ENCODE results near the gene PHEX.
A peak's percentile ranks its signal among the peaks of the same experiment; 100 is the strongest.
"Not testable (repeated sequence)": the region's sequence is repeated elsewhere in the genome, so short reads cannot be mapped to it uniquely, and the experiment has no call there.

The PHEX gene

DNA sequence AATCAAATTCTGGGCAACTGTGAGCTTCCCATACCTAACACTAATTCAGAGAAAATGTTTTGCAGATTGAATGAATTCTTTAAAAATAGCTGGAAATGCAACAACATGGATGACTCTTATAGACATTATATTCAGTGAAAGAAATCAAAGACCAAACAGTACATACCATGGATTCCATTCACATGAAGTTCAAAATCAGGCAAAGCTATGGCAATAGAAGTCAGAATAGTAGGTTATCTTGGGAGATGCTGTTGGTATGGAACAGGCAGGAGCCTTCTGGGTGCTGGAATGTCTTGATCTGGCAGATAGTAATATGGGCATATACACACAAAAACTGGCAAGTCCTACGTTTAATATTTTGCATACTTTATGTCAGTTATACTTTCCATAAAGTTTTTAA, 215.0 kb downstream of the PHEX start:
- no peak for DNase-seq (ENCODE audit: low spot score)

DNA sequence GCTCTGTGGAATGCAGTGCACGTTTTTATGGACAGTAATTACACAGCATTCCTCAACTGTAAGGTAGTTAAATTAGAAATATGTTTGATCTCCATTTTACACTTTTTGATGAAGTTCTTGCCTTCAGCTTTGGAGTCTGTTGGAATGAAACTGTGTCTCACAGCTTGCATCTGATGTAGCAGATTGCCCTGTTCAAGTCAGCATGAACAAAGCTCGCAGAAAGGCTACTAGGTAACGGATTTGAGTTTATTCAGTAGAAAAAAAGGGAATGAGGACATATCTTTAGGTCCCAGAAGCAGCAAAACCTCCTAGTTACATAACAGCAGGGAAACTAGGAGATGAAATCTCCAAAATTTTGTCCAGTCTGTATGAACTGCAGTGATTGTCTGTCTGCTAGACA, 216.3 kb downstream of the PHEX start:
- DNase-seq (ENCODE audit: low spot score) = peak; percentile 44

DNA sequence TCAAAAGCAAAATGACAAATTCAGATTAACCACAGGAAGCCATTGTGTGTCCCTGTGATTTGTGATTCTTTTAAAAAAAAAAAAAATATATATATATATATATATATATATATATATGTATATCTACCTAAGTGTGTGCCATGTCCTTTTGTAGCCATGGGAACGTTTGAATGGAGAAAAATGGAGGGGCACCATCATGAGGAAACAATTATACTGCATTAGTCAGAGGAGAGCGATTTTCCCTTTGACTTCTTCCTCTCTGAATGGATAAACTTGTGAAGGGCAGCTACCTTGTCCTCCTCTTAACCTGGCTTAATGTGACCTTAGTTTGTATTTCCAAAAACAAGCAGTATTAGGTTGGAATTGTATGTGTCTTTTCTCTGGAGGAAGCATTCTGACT, 217.2 kb downstream of the PHEX start:
- DNase-seq (ENCODE audit: low spot score) = no peak

DNA sequence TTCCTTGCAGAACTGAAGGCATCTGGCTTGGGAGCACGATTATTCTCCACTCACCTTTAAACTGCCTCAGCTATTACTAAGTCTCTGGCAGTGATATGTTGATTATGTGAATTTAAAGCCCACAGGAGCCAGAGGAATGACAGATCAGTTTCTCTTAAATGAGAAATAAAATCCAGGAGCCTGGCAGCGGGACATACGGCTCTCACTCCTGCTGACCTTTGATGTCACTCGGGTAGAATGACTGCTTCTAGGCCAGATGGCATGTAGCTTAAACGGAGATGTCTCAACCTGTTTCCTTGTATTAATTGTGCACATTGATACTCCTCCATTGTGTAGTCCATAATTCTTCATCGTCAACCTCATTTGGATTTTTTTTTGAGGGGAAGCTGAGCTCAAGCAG, 236.6 kb downstream of the PHEX start:
- DNase-seq (ENCODE audit: low spot score) = peak; percentile 22

DNA sequence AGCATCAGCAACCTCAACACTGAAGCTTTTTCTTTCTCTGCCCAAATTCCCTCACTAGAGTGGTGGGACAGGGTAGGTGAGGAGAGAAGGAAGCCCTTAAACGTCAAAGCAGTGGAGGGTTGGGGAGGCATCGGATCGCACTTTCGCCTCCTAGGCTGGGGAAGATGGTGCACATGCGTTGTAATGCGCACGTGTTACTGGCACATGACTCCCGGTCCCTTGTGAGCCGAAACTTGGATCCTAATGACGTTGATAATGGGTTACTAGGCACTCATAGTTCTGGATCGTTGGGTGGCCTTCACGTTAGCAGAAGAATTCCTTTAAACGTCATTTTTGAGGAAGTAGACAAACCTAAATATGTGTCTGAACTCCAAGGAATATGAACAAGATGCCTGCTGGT, 240.5 kb downstream of the PHEX start, which contains the start of gene CBLL2:
Gene CBLL2, plus strand, starts transcription at position 301 of the 400 bp plus-strand sequence. Its CDS starts 79 bp downstream, at position 380.
- no peak for DNase-seq (ENCODE audit: low spot score)

DNA sequence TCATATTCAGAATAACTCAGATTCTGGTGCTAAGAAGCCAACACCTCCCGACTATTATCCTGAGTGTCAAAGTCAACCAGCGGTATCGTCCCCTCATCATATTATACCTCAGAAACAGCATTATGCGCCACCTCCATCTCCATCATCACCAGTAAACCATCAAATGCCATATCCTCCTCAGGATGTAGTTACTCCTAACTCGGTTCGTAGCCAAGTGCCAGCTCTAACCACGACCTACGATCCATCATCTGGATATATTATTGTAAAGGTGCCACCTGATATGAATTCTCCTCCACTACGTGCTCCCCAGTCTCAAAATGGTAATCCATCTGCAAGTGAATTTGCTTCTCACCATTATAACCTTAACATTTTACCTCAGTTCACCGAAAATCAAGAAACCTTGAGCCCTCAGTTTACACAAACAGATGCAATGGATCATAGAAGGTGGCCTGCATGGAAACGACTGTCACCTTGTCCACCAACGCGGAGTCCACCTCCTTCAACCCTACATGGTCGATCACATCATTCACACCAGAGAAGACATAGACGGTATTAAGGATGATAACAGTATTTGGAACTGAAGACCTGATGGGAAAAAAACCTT, 241.7 kb downstream of the PHEX start:
- no peak for DNase-seq (ENCODE audit: low spot score)

DNA sequence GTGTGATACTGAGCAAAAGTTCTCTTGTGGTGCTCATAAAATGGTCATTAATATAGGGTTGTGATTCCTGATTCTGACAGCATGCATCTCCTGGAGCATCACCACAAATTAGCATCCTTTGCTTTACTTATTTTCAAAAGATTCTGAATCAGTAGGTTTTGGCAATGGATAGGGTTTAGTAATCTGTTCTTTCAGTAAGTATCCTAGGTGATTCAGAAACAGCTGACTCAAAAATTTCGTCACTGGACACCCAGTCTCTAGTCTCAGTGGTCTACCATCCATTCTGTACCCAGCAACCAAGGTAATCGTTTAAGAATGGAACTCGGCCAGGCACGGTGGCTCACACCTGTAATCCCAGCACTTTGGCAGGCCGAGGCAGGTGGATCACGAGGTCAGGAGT, 244.7 kb downstream of the PHEX start:
- no peak for DNase-seq (ENCODE audit: low spot score)

DNA sequence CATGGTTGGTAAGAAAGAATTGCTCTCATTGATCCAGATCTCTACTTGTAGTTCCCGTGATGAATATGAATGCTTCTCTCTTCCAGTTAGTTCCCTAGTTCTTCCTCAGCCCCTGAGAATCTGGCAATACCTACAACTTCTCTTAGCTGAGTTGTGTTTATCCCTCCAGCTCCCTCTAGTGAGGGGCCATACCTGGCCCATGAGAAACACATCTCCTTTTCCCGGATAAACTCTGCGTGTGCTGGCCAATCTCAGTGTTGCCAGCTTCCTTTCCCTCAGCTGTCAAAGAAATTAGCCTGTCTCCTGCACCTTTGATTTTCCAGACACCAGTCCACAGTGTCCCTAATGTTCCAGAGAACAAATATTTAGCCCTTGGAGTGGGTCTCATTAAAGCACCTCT, 246.2 kb downstream of the PHEX start:
- peak; percentile 3 for DNase-seq (ENCODE audit: low spot score)

DNA sequence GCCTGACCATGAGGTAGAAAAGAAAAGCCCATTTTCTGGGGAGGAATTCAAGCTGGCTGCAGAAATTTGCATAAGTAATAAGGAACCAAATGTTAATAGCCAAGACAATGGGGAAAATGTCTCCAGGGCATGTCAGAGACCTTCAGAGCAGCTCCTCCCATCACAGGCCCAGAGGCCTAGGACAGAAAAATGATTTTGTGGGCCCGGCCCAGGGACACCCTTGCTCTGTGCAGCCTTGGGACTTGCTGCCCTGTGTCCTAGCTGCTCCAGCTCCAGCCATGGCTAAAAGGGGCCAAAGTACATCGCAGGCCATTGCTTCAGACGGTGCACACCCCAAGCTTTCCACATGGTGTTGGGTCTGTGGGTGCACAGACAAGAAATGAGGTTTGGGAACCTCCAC, 257.1 kb downstream of the PHEX start:
- DNase-seq (ENCODE audit: low spot score) = not testable (repeated sequence)

DNA sequence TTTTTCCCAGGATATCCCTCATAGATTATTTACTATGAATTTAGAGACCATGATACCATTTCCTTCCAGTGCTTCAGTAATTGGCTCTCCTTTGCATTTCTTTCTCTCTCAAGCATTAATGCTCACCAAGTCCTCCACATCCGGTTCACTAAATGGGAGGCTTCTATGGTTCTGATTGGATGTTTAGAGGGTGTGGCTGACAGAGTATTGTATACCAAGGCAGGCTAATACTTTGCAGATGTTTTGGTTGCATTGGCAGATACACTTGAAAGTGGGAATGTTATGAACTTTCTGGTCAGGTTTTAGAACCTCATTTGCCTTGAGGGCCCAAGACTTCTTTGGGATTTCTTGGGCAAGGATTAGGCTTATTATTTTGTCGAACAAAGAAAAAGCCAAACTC, 264.7 kb downstream of the PHEX start:
- no peak for DNase-seq (ENCODE audit: low spot score)

DNA sequence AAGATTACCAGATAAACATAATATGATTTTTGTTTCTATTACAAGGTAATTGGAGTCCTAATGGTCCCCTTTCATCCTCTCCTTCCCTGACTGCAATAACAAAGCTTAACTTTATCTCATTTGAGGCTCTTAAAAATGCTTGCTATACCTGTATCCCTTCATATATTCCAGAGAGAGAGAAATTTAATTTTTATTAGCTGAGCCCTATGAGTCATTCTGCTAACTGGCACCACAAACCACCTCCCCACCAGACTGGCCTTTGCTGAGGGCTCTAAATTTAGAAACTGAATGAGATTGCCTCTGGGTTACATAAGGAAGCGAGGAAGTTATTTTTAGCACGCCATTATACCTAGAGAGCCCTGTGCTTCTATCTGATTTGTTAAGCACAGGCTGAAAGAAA, 268.0 kb downstream of the PHEX start:
- peak; percentile 91 for DNase-seq (ENCODE audit: low spot score)
